A549 (cell line): ENCODE results near the gene SAXO1. TPM values are rescaled to one million over a fixed set of nuclear protein-coding genes. Genes with fewer than 3 reads are reported as not detected.

ENCODE experiments used
- ATAC-seq, 2 experiments: fragments of 200-7000 bp in 1 of 2; fragments of >200 bp in 1 of 2; cut with Nextera tagmentation in 1 of 2; cut with Tn5 transposase in 1 of 2; 3 replicates each; pipeline versions ENCODE4 v1.8.0 to v1.9.1; 2018 to 2020; ENCODE audit warnings: mild to moderate bottlenecking in 1 of 2, moderate library complexity in 1 of 2
- CTCF ChIA-PET: fragments of 300-600 bp; sonication (Branson Sonifier 250); formaldehyde crosslinking; extraction: SDS; loops from one replicate; lab custom pipeline; 2021; ENCODE audit warnings: antibody characterized with exemption, inconsistent platforms; lab: Yijun Ruan, JAX
- POLR2A ChIA-PET: fragments of 350-600 bp; formaldehyde crosslinking; extraction: SDS; loops from one replicate; lab custom pipeline; 2021; ENCODE audit warnings: antibody characterized with exemption, inconsistent platforms; lab: Yijun Ruan, JAX
- DNase-seq, 2 experiments: peaks; one replicate each; pipeline versions ENCODE4 v3.0.0 to v3.0.0-alpha.2; 2011 to 2016; ENCODE audit warnings: low read depth in 1 of 2, low spot score in 1 of 2
- FAIRE-seq: peaks from 2 replicates; lab custom pipeline; 2011; peaks lifted over from hg19 to GRCh38; lab: Jason Lieb, UNC
- H3K27ac ChIP-seq, 2 experiments: fragments of >200 bp; sonication (Bioruptor Twin); formaldehyde crosslinking; 3 replicates each; pipeline ENCODE4 v1.5.1; 2016 to 2017
- H3K4me1 ChIP-seq: fragments of >200 bp; sonication (Bioruptor Twin); formaldehyde crosslinking; 3 replicates; pipeline ENCODE4 v1.6.1; 2016
- H3K4me2 ChIP-seq: fragments of >200 bp; sonication (Bioruptor Twin); formaldehyde crosslinking; 3 replicates; pipeline ENCODE4 v1.6.1; 2016
- H3K4me3 ChIP-seq: fragments of >200 bp; sonication (Bioruptor Twin); formaldehyde crosslinking; 3 replicates; pipeline ENCODE4 v1.5.1; 2016
- H3K9me3 ChIP-seq: fragments of >200 bp; sonication (Bioruptor Twin); formaldehyde crosslinking; 3 replicates; pipeline ENCODE4 v1.6.1; 2016
- CEBPB ChIP-seq, 2 experiments: fragments of >200 bp in 1 of 2; sonication (Bioruptor Twin) in 1 of 2; formaldehyde crosslinking in 1 of 2; IDR thresholded peaks; 2 replicates each; pipeline ENCODE4 v1.6.1; 2012 to 2016
- CTCF ChIP-seq: fragments of >200 bp; sonication (Bioruptor Twin); formaldehyde crosslinking; IDR thresholded peaks from 3 replicates; pipeline ENCODE4 v1.5.1; 2016
- E2F6 ChIP-seq: IDR thresholded peaks from 2 replicates; pipeline ENCODE4 v1.6.1; 2012; ENCODE audit warnings: low read depth, borderline replicate concordance
- EP300 ChIP-seq, 2 experiments: fragments of >200 bp; sonication (Bioruptor Twin); formaldehyde crosslinking; IDR thresholded peaks; 2 replicates in 1 of 2; 3 replicates in 1 of 2; pipeline ENCODE4 v1.6.1; 2016 to 2017
- MAZ ChIP-seq: fragments of 150-350 bp; IDR thresholded peaks from 2 replicates; pipeline ENCODE4 v1.6.1; 2014; ENCODE audit warnings: antibody characterized with exemption, low read depth, low read length, borderline replicate concordance
- MYC ChIP-seq: IDR thresholded peaks from 2 replicates; pipeline ENCODE4 v1.6.1; 2012; ENCODE audit warnings: mild to moderate bottlenecking, inconsistent platforms, low read length, improper control_type of control experiment, borderline replicate concordance
- NPAS2 ChIP-seq: fragments of 250-450 bp; sonication (Bioruptor Pico); IDR thresholded peaks from 2 replicates; pipeline ENCODE4 v1.8.0; 2022; ENCODE audit warnings: mild to moderate bottlenecking, moderate library complexity, borderline replicate concordance
- PBX3 ChIP-seq: IDR thresholded peaks from 2 replicates; pipeline ENCODE4 v1.6.1; 2012
- POLR2AphosphoS2 ChIP-seq: conservative IDR thresholded peaks from 2 replicates; pipeline ENCODE4 v1.6.1; 2012; ENCODE audit warnings: low read length, improper control_type of control experiment, inconsistent platforms
- RCOR1 ChIP-seq: fragments of 150-350 bp; IDR thresholded peaks from 2 replicates; pipeline ENCODE4 v1.6.1; 2014; ENCODE audit warnings: antibody characterized with exemption, low read length, low read depth
- RNF2 ChIP-seq: fragments of 200-600 bp; sonication (generic); IDR thresholded peaks from 2 replicates; pipeline ENCODE4 v1.6.1; 2016; ENCODE audit warnings: low read depth, mild to moderate bottlenecking, antibody characterized with exemption, moderate library complexity, borderline replicate concordance
- SMC3 ChIP-seq: fragments of >200 bp; sonication (Bioruptor Twin); formaldehyde crosslinking; IDR thresholded peaks from 3 replicates; pipeline ENCODE4 v1.6.1; 2018; ENCODE audit warnings: inconsistent platforms
- USF2 ChIP-seq: fragments of 450-650 bp; IDR thresholded peaks from 2 replicates; pipeline ENCODE4 v1.6.1; 2014; ENCODE audit warnings: antibody characterized with exemption
- WGBS: methylation state at CpG from one replicate; pipeline ENCODE4 v1.1.6; 2017; ENCODE audit errors: missing lambda C conversion rate; 5-methylcytosine and 5-hydroxymethylcytosine counted together
- polyA plus RNA-seq, 4 experiments: library from polyadenylated mRNA; depleted of rRNA in 3 of 4; stranded (reverse); fragments of >200 nt; fragmentation: RNase III in 1 of 4; extraction: RNeasy Plus Mini Kit Qiagen cat#74134 plus additional on column Dnase treatment in 1 of 4; gene quantifications; 2 replicates in 3 of 4; 3 replicates in 1 of 4; pipeline ENCODE4 v1.2.3, GENCODE V29; 2011 to 2017

SAXO1 gene
- polyA plus RNA-seq, 2 of the 4 experiments (the other 2 are of a cell fraction), result not detected

- no peak for FAIRE-seq
- H3K4me2 ChIP-seq, result no peak overlapping the region
- ATAC-seq, result no peak
- H3K27ac ChIP-seq, result no peak overlapping the region
- ChIA-PET CTCF (no interaction called here), POLR2A (no interaction called here)
- no peaks in the 10 kb centered on the region for H3K4me1 ChIP-seq
- WGBS, result 36% methylated on average over 6 of the region's 6 CpGs
- no peak for TF ChIP-seq RNF2
- no peak for TF ChIP-seq POLR2AphosphoS2
- no peak for TF ChIP-seq EP300 (IDR thresholded peaks at IDR 0.05)
- TF ChIP-seq PBX3, result no peak
- TF ChIP-seq USF2, result no peak
- TF ChIP-seq MYC, result no peak
- no peak for TF ChIP-seq RCOR1
- no peak for TF ChIP-seq E2F6
- DNase-seq, result no peak
- no peak overlapping the region for H3K4me3 ChIP-seq
- no peaks in the 10 kb centered on the region for H3K9me3 ChIP-seq
Measured at GRCh38 chr9:18985464-18985951, 47.5 kb downstream of the SAXO1 start.

- ChIA-PET POLR2A (no interaction called here), CTCF (no interaction called here)
- H3K27ac ChIP-seq, result no peak overlapping the region
- no peak for FAIRE-seq
- WGBS, result 7% methylated on average over 5 of the region's 5 CpGs
- TF ChIP-seq NPAS2 (CRISPR knock-in tag) (no peak), EP300 (IDR thresholded peaks at IDR 0.05) (no peak)
- no peaks in the 10 kb centered on the region for H3K4me1 ChIP-seq
- no peak for DNase-seq
- no peak overlapping the region for H3K4me3 ChIP-seq
- H3K9me3 ChIP-seq, result no peaks in the 10 kb centered on the region
- no peak for ATAC-seq
- H3K4me2 ChIP-seq, result no peak overlapping the region
Measured at GRCh38 chr9:18982262-18982620, 50.8 kb downstream of the SAXO1 start.

GRCh38 chr9:18981476-18982261, 51.3 kb downstream of the SAXO1 start:
- 22% methylated on average over 4 of the region's 4 CpGs for WGBS
- ATAC-seq, result no peak
- POLR2A ChIA-PET, result no interaction called here

More at GRCh38 chr9:18981476-18982261, 51.3 kb downstream of the SAXO1 start:
- DNase-seq, result no peak
- H3K27ac ChIP-seq, result no peak overlapping the region
- H3K4me3 ChIP-seq, result no peak overlapping the region
- TF ChIP-seq CTCF (no peak), MAZ (no peak), CEBPB (IDR thresholded peaks at IDR 0.05) (no peak), SMC3 (no peak)
- no peak for FAIRE-seq
- no peak overlapping the region for H3K4me2 ChIP-seq
- no peaks in the 10 kb centered on the region for H3K9me3 ChIP-seq
- CTCF ChIA-PET, result no interaction called here
- no peaks in the 10 kb centered on the region for H3K4me1 ChIP-seq
